CD14-positive monocyte (primary cell): ENCODE measurements around the gene HBM. TPM values are rescaled to one million over a fixed set of nuclear protein-coding genes. Genes with fewer than 3 reads are reported as not detected.
A peak's percentile ranks its signal among the peaks of the same experiment; 100 is the strongest.

Source experiments
- DNase-seq, 3 donors: peaks; one replicate each; pipeline ENCODE4 v3.0.0-alpha.2; 2011 to 2022
- H2AFZ ChIP-seq: 2 replicates; pipeline ENCODE4 v1.6.0; 2012; ENCODE audit warnings: mild to moderate bottlenecking, low read depth, low read length, inconsistent platforms; ENCODE audit not compliant: insufficient read depth, poor library complexity, severe bottlenecking
- H3K27ac ChIP-seq, 2 donors: 1 replicate in 1 of 2; 2 replicates in 1 of 2; pipeline ENCODE4 v1.5.1; 2012 to 2013; ENCODE audit warnings: low read length in 2 of 2, control low read depth in 1 of 2, inconsistent platforms in 1 of 2, low read depth in 1 of 2, mild to moderate bottlenecking in 1 of 2
- H3K27me3 ChIP-seq, 2 donors: one replicate each; pipeline versions ENCODE4 v1.6.0 to v1.6.1; 2011 to 2013; ENCODE audit warnings: low read length in 2 of 2; ENCODE audit not compliant: control insufficient read depth in 2 of 2, insufficient read depth in 2 of 2
- H3K36me3 ChIP-seq, 2 donors: replicated peaks in 1 of 2; 1 replicate in 1 of 2; 2 replicates in 1 of 2; pipeline versions ENCODE4 v1.5.1 to v1.6.1; 2012 to 2013; ENCODE audit warnings: low read length in 2 of 2, control low read depth in 1 of 2, inconsistent platforms in 1 of 2, mild to moderate bottlenecking in 1 of 2; ENCODE audit not compliant: insufficient read depth in 2 of 2, control insufficient read depth in 1 of 2
- H3K4me1 ChIP-seq, 2 donors: 1 replicate in 1 of 2; 2 replicates in 1 of 2; pipeline versions ENCODE4 v1.5.1 to v1.6.1; 2012 to 2013; ENCODE audit warnings: low read length in 2 of 2, control low read depth in 1 of 2, inconsistent platforms in 1 of 2, mild to moderate bottlenecking in 1 of 2, moderate library complexity in 1 of 2; ENCODE audit not compliant: insufficient read depth in 2 of 2, control insufficient read depth in 1 of 2
- H3K4me2 ChIP-seq: replicated peaks from 2 replicates; pipeline ENCODE3; 2012; ENCODE audit warnings: low read length, moderate library complexity, mild to moderate bottlenecking; ENCODE audit not compliant: poor library complexity, severe bottlenecking; ENCODE audit errors: extremely low read depth
- H3K4me3 ChIP-seq, 3 experiments: fragments of 200-600 bp in 1 of 3; sonication (generic) in 1 of 3; replicated peaks in 1 of 3; 1 replicate in 2 of 3; 2 replicates in 1 of 3; pipeline ENCODE4 v1.5.1; 2011 to 2013; ENCODE audit warnings: low read length in 3 of 3, mild to moderate bottlenecking in 3 of 3, control low read depth in 2 of 3, low read depth in 2 of 3, inconsistent platforms in 1 of 3, moderate library complexity in 1 of 3
- H3K79me2 ChIP-seq: 2 replicates; pipeline ENCODE4 v1.6.0; 2012; ENCODE audit warnings: mild to moderate bottlenecking, control low read depth, inconsistent platforms, low read length, moderate library complexity; ENCODE audit not compliant: insufficient read depth
- H3K9ac ChIP-seq: 2 replicates; pipeline ENCODE4 v1.6.0; 2017; ENCODE audit warnings: low read length, mild to moderate bottlenecking; ENCODE audit not compliant: insufficient read depth, poor library complexity, severe bottlenecking
- H3K9me3 ChIP-seq, 2 donors: replicated peaks in 1 of 2; 1 replicate in 1 of 2; 2 replicates in 1 of 2; pipeline versions ENCODE4 v1.5.1 to v1.6.1; 2012 to 2013; ENCODE audit warnings: low read length in 2 of 2, control low read depth in 1 of 2; ENCODE audit not compliant: control insufficient read depth in 1 of 2, insufficient read depth in 1 of 2
- H4K20me1 ChIP-seq: 2 replicates; pipeline ENCODE4 v1.6.0; 2012; ENCODE audit warnings: mild to moderate bottlenecking, low read length, control low read depth, moderate library complexity; ENCODE audit not compliant: insufficient read depth
- H3K27ac Mint-ChIP-seq, 7 donors: one replicate each; pipeline ENCODE4 v1.8.0; 2020; ENCODE audit warnings: mild to moderate bottlenecking in 7 of 7, mixed read lengths in 7 of 7, moderate library complexity in 6 of 7, inconsistent platforms in 2 of 7
- H3K27me3 Mint-ChIP-seq, 3 donors: one replicate each; pipeline ENCODE4 v1.8.0; 2021 to 2022; ENCODE audit warnings: low read depth in 3 of 3, mild to moderate bottlenecking in 3 of 3, mixed read lengths in 3 of 3, moderate library complexity in 3 of 3, inconsistent platforms in 1 of 3
- H3K36me3 Mint-ChIP-seq, 2 donors: one replicate each; pipeline ENCODE4 v1.8.0; 2020; ENCODE audit warnings: mixed read lengths in 2 of 2, inconsistent platforms in 1 of 2, mild to moderate bottlenecking in 1 of 2
- H3K4me1 Mint-ChIP-seq: one replicate; pipeline ENCODE4 v1.8.0; 2020; ENCODE audit warnings: mild to moderate bottlenecking, mixed read lengths
- H3K4me3 Mint-ChIP-seq, 2 donors: one replicate each; pipeline ENCODE4 v1.8.0; 2020; ENCODE audit warnings: mild to moderate bottlenecking in 2 of 2, mixed read lengths in 2 of 2, moderate library complexity in 1 of 2
- H3K9me3 Mint-ChIP-seq, 7 donors: one replicate each; pipeline ENCODE4 v1.8.0; 2020 to 2022; ENCODE audit warnings: mixed read lengths in 7 of 7, mild to moderate bottlenecking in 6 of 7, moderate library complexity in 6 of 7, inconsistent platforms in 2 of 7
- WGBS: methylation state at CpG from one replicate; pipeline ENCODE4 v1.1.5; 2013; ENCODE audit warnings: missing lambda C conversion rate; ENCODE audit not compliant: insufficient coverage; 5-methylcytosine and 5-hydroxymethylcytosine counted together
- intact Hi-C, 2 donors: fragments of 100-400 bp; cut with micrococcal nuclease; formaldehyde crosslinking; loops; one replicate each; pipeline versions ENCODE4 v1.15.0 to v1.15.1; 2023
- polyA plus RNA-seq, 3 donors: library from polyadenylated mRNA; depleted of rRNA in 1 of 3; unstranded in 2 of 3; stranded (reverse) in 1 of 3; fragments of 300-500 nt in 2 of 3; fragments of >200 nt in 1 of 3; fragmentation: Illumina TruSeq in 2 of 3; gene quantifications; 1 replicate in 2 of 3; 2 replicates in 1 of 3; pipeline ENCODE4 v1.2.3, GENCODE V29; 2012 to 2021
- TF ChIP-seq, protein P1 (sequence below): fragments of 200-600 bp; IDR thresholded peaks from one replicate; pipeline ENCODE4 v1.8.0; 2022; ENCODE audit warnings: antibody characterized with exemption, mild to moderate bottlenecking

Gene HBM
- polyA plus RNA-seq, 3 donors = not detected

DNA sequence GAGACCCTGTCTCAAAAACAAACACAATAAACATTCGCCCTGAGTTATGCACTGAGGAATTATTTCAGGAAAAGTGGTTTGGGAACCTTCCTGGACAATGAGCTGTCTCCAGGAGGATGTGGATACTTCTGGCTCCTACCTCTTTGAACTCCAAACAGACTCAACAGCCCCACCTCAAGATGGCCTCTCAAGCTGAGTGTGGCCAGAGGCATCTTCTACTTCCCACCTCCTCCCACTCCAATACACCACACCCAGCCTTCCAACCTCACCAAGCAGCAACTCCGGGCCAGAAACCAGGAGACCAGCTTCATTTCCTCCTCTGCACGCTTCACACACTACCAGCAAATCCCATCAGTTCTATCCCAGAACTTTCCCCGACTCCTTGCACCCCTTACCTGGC lies 26.1 kb downstream of the HBM start:
- H3K9me3 ChIP-seq = peaks cover 0 to 7% of the 10 kb centered on the region in 2 donors
- H2AFZ ChIP-seq = no peak overlapping the region
- no peak overlapping the region for H3K4me3 Mint-ChIP-seq
- no peaks in the 10 kb centered on the region for H3K4me1 ChIP-seq
- H4K20me1 ChIP-seq = peaks cover 12% of the 10 kb centered on the region
- WGBS = 97% methylated on average over 3 of the region's 4 CpGs
- intact Hi-C loops = no loop called here
- TF ChIP-seq, protein P1, sequence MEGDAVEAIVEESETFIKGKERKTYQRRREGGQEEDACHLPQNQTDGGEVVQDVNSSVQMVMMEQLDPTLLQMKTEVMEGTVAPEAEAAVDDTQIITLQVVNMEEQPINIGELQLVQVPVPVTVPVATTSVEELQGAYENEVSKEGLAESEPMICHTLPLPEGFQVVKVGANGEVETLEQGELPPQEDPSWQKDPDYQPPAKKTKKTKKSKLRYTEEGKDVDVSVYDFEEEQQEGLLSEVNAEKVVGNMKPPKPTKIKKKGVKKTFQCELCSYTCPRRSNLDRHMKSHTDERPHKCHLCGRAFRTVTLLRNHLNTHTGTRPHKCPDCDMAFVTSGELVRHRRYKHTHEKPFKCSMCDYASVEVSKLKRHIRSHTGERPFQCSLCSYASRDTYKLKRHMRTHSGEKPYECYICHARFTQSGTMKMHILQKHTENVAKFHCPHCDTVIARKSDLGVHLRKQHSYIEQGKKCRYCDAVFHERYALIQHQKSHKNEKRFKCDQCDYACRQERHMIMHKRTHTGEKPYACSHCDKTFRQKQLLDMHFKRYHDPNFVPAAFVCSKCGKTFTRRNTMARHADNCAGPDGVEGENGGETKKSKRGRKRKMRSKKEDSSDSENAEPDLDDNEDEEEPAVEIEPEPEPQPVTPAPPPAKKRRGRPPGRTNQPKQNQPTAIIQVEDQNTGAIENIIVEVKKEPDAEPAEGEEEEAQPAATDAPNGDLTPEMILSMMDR = no peak
- H3K9ac ChIP-seq = no peak overlapping the region
- H3K27ac ChIP-seq = no peak overlapping the region
- H3K27ac Mint-ChIP-seq = peak overlapping the region in 5 of 7 donors; percentile 7 to 78 (median 42)
- H3K36me3 Mint-ChIP-seq = peaks cover 82 to 96% of the 10 kb centered on the region in 2 donors
- no peak overlapping the region for H3K4me2 ChIP-seq
- peaks cover 85 to 96% of the 10 kb centered on the region in 2 donors for H3K36me3 ChIP-seq
- no peak for DNase-seq
- no peaks in the 10 kb centered on the region for H3K79me2 ChIP-seq
- H3K4me3 ChIP-seq = no peak overlapping the region
- no peaks in the 10 kb centered on the region for H3K27me3 ChIP-seq
- peaks cover 0 to 6% (median 0%) of the 10 kb centered on the region in 7 donors for H3K9me3 Mint-ChIP-seq
- no peaks in the 10 kb centered on the region for H3K4me1 Mint-ChIP-seq
- peaks cover 0 to 1% (median 0%) of the 10 kb centered on the region in 3 donors for H3K27me3 Mint-ChIP-seq

DNA sequence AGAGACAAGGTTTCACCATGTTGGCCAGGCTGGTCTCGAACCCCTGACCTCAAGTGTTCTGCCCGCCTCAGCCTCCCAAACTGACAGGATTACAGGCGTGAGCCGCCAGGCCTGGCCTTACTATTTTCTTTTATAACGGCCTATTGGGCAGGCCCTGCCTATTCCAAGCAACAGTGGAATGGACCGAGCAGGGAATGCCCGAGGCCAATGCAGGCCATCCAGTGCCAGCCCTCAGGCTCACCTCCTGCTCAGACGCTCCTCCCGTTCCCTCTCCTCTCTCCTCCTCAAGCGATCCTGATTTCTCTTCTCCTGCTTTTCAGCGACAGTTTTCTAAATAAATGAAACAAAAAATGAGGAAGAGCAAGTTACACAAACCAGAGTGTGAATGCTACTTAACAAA lies 26.9 kb downstream of the HBM start:
- no peak for DNase-seq
- Histone ChIP-seq H3K27me3 (no peaks in the 10 kb centered on the region), H3K27ac (no peak overlapping the region), H3K4me2 (no peak overlapping the region), H3K79me2 (no peaks in the 10 kb centered on the region), H3K36me3 (peaks cover 87 to 99% of the 10 kb centered on the region in 2 donors), H3K4me1 (no peaks in the 10 kb centered on the region), H3K9ac (no peak overlapping the region), H3K9me3 (peaks cover 0 to under 1% of the 10 kb centered on the region in 2 donors), H2AFZ (no peak overlapping the region), H4K20me1 (peaks cover 12% of the 10 kb centered on the region), H3K4me3 (no peak overlapping the region)
- intact Hi-C loops = no loop called here
- Mint-ChIP-seq H3K9me3 (peaks cover 0 to 4% (median 0%) of the 10 kb centered on the region in 7 donors), H3K36me3 (peaks cover 83 to 98% of the 10 kb centered on the region in 2 donors), H3K4me1 (no peaks in the 10 kb centered on the region), H3K27me3 (peaks cover 0 to 1% (median 0%) of the 10 kb centered on the region in 3 donors), H3K27ac (no peak overlapping the region), H3K4me3 (no peak overlapping the region)
- 95% methylated on average over 9 of the region's 11 CpGs for WGBS
- TF ChIP-seq, protein P1 = no peak
